ENCODE data around the gene CFAP53.

GRCh38 chr18:50177294-50177992 lies 88.9 kb downstream of the CFAP53 start:
- TF ChIP-seq CTCF (conservative IDR thresholded peaks at IDR 0.05; ENCODE audit: low read depth, low read length) (no peak), EZH2 (IDR thresholded peaks at IDR 0.05; ENCODE audit: borderline replicate concordance, low read depth, low read length, poor library complexity, severe bottlenecking) (no peak)
